HG02981 (cell line): ENCODE results near the gene TNFSF13B.

ENCODE experiments used
- ATAC-seq: cut with Tn5 transposase; IDR thresholded peaks from one replicate; pipeline ENCODE4 v1.9.1; 2021; ENCODE audit warnings: mild to moderate bottlenecking, moderate library complexity; ENCODE audit not compliant: unreplicated experiment

The TNFSF13B gene

GRCh38 chr13:108342369-108343289 is 73.1 kb downstream of the TNFSF13B start:
- no peak for ATAC-seq

GRCh38 chr13:108345016-108345415 is 75.5 kb downstream of the TNFSF13B start:
- no peak for ATAC-seq

GRCh38 chr13:108346376-108346775 is 76.9 kb downstream of the TNFSF13B start:
- no peak for ATAC-seq

GRCh38 chr13:108349269-108349668 is 79.8 kb downstream of the TNFSF13B start:
- ATAC-seq: no peak

- no peak for ATAC-seq
These were observed 81.1 kb downstream of the TNFSF13B start for GRCh38 chr13:108350579-108350978.

- no peak for ATAC-seq
These were observed 83.1 kb downstream of the TNFSF13B start for GRCh38 chr13:108352599-108352998.

- ATAC-seq: no peak
These were observed 87.7 kb downstream of the TNFSF13B start for GRCh38 chr13:108357228-108357627.
